HepG2 (cell line): ENCODE results near the gene MAN2C1. TPM values are rescaled to one million over a fixed set of nuclear protein-coding genes. Genes with fewer than 3 reads are reported as not detected.

Experiments used
- ARID4A ChIP-seq: sonication (generic); formaldehyde crosslinking; IDR thresholded peaks from 2 replicates; pipeline ENCODE4 v1.5.0; 2020; ENCODE audit warnings: mild to moderate bottlenecking, missing genetic modification reagents, borderline replicate concordance
- CBX2 ChIP-seq, 2 experiments: fragments of 200-600 bp in 1 of 2; sonication (generic); formaldehyde crosslinking in 1 of 2; IDR thresholded peaks; 2 replicates each; pipeline versions ENCODE4 v1.7.0 to v1.8.1; 2018 to 2022; ENCODE audit warnings: low read depth in 2 of 2, low read length in 1 of 2, mild to moderate bottlenecking in 1 of 2, missing genetic modification reagents in 1 of 2
- MIER2 ChIP-seq: IDR thresholded peaks from 2 replicates; pipeline ENCODE4 v1.6.1; 2016; ENCODE audit warnings: missing biosample characterization, missing genetic modification reagents
- PTBP1 ChIP-seq: fragments of 200-400 bp; formaldehyde crosslinking; IDR thresholded peaks from 2 replicates; pipeline ENCODE4 v1.6.1; 2018; ENCODE audit warnings: low read length, low read depth; ENCODE audit not compliant: poor library complexity, severe bottlenecking
- RFXAP ChIP-seq: sonication (generic); formaldehyde crosslinking; IDR thresholded peaks from 2 replicates; pipeline ENCODE4 v1.4.0; 2020; ENCODE audit warnings: missing genetic modification reagents, borderline replicate concordance
- SMAD1 ChIP-seq: sonication (generic); formaldehyde crosslinking; IDR thresholded peaks from 2 replicates; pipeline ENCODE4 v1.4.0; 2020; ENCODE audit warnings: missing genetic modification reagents, low read depth, mild to moderate bottlenecking, borderline replicate concordance
- TBX2 ChIP-seq: sonication (generic); formaldehyde crosslinking; IDR thresholded peaks from 2 replicates; pipeline ENCODE4 v1.5.0; 2020; ENCODE audit warnings: missing genetic modification reagents, mild to moderate bottlenecking, borderline replicate concordance
- ZC3H13 ChIP-seq: sonication (generic); formaldehyde crosslinking; IDR thresholded peaks from 2 replicates; pipeline ENCODE4 v1.8.1; 2023; ENCODE audit warnings: mild to moderate bottlenecking, missing genetic modification reagents, moderate library complexity
- ZIK1 ChIP-seq: sonication (generic); formaldehyde crosslinking; IDR thresholded peaks from 2 replicates; pipeline ENCODE4 v1.5.0; 2020; ENCODE audit warnings: mild to moderate bottlenecking, low read depth, missing genetic modification reagents, borderline replicate concordance
- ZNF230 ChIP-seq: sonication (generic); formaldehyde crosslinking; IDR thresholded peaks from 2 replicates; pipeline ENCODE4 v1.4.0; 2020; ENCODE audit warnings: mild to moderate bottlenecking, missing genetic modification reagents
- ZNF331 ChIP-seq: sonication (generic); formaldehyde crosslinking; IDR thresholded peaks from 2 replicates; pipeline ENCODE4 v1.4.0; 2020; ENCODE audit warnings: missing genetic modification reagents
- ZNF761 ChIP-seq: sonication (generic); formaldehyde crosslinking; conservative IDR thresholded peaks from 2 replicates; pipeline ENCODE4 v1.4.0; 2020; ENCODE audit warnings: mild to moderate bottlenecking, missing genetic modification reagents
- polyA plus RNA-seq, 8 experiments: library from polyadenylated mRNA; depleted of rRNA in 3 of 8; stranded (reverse) in 7 of 8; unstranded in 1 of 8; fragments of >200 nt; fragmentation: Illumina TruSeq in 4 of 8; extraction: Trizol in 4 of 8; gene quantifications; 2 replicates each; pipeline versions ENCODE4 v1.2.1 to v1.2.3, GENCODE V29; 2011 to 2016; ENCODE audit warnings: low read depth in 4 of 8, missing spikeins in 1 of 8, mixed read lengths in 1 of 8; ENCODE audit not compliant: insufficient read depth in 1 of 8
- total RNA-seq, 5 experiments: library from RNA; depleted of rRNA; stranded (reverse); fragments of >200 nt; fragmentation: Illumina TruSeq; extraction: Trizol; gene quantifications; 2 replicates each; pipeline ENCODE4 v1.2.3, GENCODE V29; 2016; ENCODE audit warnings: low read depth in 1 of 5
- TF ChIP-seq, protein P1 (sequence below): sonication (generic); formaldehyde crosslinking; IDR thresholded peaks from 2 replicates; pipeline ENCODE4 v1.5.1; 2020; ENCODE audit warnings: missing genetic modification reagents, mild to moderate bottlenecking, borderline replicate concordance
- TF ChIP-seq, protein P2 (sequence below): sonication (generic); formaldehyde crosslinking; IDR thresholded peaks from 2 replicates; pipeline ENCODE4 v1.5.1; 2020; ENCODE audit warnings: mild to moderate bottlenecking, missing genetic modification reagents, borderline replicate concordance
- TF ChIP-seq, protein P3 (sequence below): sonication (generic); formaldehyde crosslinking; IDR thresholded peaks from 2 replicates; pipeline ENCODE4 v1.4.0; 2020; ENCODE audit warnings: mild to moderate bottlenecking, missing genetic modification reagents

MAN2C1 gene
- total and polyA plus RNA-seq, 2 of the 13 experiments (the other 11 are each of a cell fraction or from before 2014, with no cell fraction given), result 62.6 to 71.0 TPM

GRCh38 chr15:75347222-75348033 lies 21.0 kb downstream of the MAN2C1 start (continued):
- TF ChIP-seq ARID4A (CRISPR knock-in tag) (peak; percentile 83), MIER2 (CRISPR knock-in tag) (no peak), ZNF331 (CRISPR knock-in tag) (0 out of 2 replicates have a peak, but pooled peaks have one; percentile 16), TBX2 (peak; percentile 54; the same call in 1 of the 2 replicates), ZNF761 (CRISPR knock-in tag) (no peak), ZIK1 (CRISPR knock-in tag) (peak; percentile 81; the same call in 1 of the 2 replicates), CBX2 (IDR thresholded peaks at IDR 0.05; ENCODE audit: low read depth, low read length) (no peak), CBX2 (CRISPR knock-in tag; IDR thresholded peaks at IDR 0.05; ENCODE audit: low read depth) (no peak), ZNF230 (CRISPR knock-in tag) (no peak; the same call in 1 of the 2 replicates), PTBP1 (no peak), SMAD1 (0 out of 2 replicates have a peak, but pooled peaks have one; percentile 28), ZC3H13 (no peak), RFXAP (CRISPR knock-in tag) (peak; percentile 58; the same call in 1 of the 2 replicates)
- TF ChIP-seq, protein P1, sequence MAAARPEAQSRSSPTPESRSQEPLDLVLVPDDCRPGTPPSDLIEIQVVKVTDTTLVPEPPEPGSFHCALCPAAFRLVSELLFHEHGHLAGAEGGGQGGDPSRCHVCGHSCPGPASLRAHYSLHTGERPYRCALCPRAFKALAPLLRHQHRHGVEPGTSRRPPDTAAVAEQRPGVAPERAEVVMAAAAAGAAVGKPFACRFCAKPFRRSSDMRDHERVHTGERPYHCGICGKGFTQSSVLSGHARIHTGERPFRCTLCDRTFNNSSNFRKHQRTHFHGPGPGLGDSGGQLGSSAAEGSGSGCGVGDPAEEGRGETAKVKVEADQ, result peak; percentile 71
- TF ChIP-seq, protein P2, sequence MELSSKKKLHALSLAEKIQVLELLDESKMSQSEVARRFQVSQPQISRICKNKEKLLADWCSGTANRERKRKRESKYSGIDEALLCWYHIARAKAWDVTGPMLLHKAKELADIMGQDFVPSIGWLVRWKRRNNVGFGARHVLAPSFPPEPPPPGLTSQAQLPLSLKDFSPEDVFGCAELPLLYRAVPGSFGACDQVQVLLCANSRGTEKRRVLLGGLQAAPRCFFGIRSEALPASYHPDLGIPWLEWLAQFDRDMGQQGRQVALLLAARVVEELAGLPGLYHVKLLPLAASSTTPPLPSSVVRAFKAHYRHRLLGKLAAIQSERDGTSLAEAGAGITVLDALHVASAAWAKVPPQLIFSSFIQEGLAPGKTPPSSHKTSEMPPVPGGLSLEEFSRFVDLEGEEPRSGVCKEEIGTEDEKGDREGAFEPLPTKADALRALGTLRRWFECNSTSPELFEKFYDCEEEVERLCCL, result no peak
- TF ChIP-seq, protein P3, sequence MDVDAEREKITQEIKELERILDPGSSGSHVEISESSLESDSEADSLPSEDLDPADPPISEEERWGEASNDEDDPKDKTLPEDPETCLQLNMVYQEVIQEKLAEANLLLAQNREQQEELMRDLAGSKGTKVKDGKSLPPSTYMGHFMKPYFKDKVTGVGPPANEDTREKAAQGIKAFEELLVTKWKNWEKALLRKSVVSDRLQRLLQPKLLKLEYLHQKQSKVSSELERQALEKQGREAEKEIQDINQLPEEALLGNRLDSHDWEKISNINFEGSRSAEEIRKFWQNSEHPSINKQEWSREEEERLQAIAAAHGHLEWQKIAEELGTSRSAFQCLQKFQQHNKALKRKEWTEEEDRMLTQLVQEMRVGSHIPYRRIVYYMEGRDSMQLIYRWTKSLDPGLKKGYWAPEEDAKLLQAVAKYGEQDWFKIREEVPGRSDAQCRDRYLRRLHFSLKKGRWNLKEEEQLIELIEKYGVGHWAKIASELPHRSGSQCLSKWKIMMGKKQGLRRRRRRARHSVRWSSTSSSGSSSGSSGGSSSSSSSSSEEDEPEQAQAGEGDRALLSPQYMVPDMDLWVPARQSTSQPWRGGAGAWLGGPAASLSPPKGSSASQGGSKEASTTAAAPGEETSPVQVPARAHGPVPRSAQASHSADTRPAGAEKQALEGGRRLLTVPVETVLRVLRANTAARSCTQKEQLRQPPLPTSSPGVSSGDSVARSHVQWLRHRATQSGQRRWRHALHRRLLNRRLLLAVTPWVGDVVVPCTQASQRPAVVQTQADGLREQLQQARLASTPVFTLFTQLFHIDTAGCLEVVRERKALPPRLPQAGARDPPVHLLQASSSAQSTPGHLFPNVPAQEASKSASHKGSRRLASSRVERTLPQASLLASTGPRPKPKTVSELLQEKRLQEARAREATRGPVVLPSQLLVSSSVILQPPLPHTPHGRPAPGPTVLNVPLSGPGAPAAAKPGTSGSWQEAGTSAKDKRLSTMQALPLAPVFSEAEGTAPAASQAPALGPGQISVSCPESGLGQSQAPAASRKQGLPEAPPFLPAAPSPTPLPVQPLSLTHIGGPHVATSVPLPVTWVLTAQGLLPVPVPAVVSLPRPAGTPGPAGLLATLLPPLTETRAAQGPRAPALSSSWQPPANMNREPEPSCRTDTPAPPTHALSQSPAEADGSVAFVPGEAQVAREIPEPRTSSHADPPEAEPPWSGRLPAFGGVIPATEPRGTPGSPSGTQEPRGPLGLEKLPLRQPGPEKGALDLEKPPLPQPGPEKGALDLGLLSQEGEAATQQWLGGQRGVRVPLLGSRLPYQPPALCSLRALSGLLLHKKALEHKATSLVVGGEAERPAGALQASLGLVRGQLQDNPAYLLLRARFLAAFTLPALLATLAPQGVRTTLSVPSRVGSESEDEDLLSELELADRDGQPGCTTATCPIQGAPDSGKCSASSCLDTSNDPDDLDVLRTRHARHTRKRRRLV, result no peak
